ENCODE results near the gene TCTN2. TPM values are rescaled to one million over a fixed set of nuclear protein-coding genes. Genes with fewer than 3 reads are reported as not detected.

The TCTN2 gene
- 13.5 and 14.4 TPM in 2 replicates for total RNA-seq

DNA sequence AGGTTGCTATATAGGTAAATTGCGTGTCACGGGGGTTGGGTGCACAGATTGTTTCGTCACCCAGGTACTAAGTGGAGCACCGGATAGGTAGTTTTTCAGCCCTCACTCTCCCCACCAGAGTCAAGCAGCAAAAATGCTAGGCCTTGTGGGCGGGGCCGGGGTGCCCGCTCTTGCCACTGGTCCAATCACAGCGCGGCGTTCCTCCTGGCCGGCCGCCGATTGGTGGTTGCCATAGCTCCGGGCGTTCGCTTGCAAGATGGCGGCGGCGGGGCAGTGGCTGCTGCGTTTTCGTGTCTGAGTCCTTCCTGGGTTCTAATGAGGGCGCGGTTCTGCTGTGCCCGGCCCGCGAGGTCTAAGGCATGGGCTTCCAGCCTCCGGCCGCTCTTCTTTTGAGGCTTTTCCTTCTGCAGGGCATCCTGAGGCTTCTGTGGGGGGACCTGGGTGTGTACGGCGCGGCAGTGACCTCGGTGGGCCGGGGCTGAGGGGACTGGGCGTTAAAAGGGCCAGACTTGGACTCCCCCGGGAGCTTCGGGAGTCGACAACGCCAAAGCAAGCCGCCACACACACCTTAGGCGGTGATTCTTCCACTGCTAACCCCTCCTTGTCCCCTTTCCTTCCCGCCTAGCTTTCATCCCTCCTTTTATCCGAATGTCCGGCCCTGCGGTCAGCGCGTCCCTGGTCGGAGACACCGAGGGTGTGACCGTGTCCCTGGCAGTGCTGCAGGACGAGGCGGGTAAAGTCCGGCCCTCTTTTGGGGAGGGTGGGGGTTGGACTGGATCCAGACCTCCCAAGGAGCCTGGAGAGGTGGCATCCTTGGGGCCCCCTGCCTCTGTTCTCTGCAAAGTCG, at the start of gene TCTN2:
TSS of gene TCTN2 (plus strand) at position 232 of the 847 bp plus-strand sequence. CDS start at position 360, 128 bp downstream.

DNA sequence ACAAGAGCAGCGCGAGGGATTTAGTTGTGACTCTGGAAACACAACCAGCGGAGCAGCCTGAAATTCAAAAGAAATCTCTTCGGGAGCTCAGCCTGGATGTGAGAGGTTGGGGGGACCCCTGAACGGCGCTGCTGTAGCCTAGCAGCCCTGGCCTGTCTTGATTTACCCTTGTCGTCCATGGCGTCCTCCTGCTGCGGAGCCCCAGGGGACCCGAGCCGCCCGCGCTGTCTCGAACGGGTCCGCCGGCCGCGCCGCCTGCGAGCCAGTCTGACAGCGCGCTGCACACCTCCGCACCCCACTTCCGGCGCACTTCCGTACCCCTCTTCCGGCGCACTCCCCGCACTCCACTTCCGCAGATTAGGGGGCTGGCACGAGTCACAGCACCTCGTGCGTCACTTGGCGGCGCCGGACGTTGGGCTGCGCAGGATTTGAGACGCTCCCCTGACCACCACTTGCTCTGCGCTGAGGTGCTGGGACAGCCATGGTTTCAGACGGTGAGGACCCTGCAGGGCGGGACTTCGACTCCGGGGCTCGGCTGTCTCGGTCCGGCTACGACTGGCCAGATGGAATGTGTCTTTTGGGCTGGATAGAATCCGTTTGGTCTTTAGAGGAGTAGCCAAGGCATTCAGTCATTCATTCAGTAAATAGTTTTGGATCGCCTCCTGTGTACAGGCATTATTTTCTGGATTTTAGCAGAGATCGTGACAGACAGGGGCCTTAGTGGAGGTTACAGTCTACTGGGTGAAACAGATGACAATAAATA, 37.4 kb upstream of the TCTN2 start, which contains the start of the genes EIF2B1 and GTF2H3:
TSS of gene EIF2B1 (minus strand) at position 308 of the 763 bp plus-strand sequence. CDS start at position 179, 129 bp downstream.
TSS of gene GTF2H3 (plus strand) at position 451 of the 763 bp plus-strand sequence. CDS start at position 482, 31 bp downstream.

Other genes starting within 250 kb of the TCTN2 start
- gene RILPL2, start 234.4 kb upstream of the TCTN2 start, total RNA-seq = 7.3 and 8.1 TPM in 2 replicates
- 10.8 and 11.5 TPM in 2 replicates for gene SNRNP35, start 213.0 kb upstream of the TCTN2 start, total RNA-seq
- 13.8 and 16.1 TPM in 2 replicates for gene RILPL1, start 137.4 kb upstream of the TCTN2 start, total RNA-seq
- 252 and 307 TPM in 2 replicates for gene TMED2, start 86.6 kb upstream of the TCTN2 start, total RNA-seq
- 11.2 and 12.1 TPM in 2 replicates for gene DDX55, start 69.0 kb upstream of the TCTN2 start, total RNA-seq
- 79.6 and 90.7 TPM in 2 replicates for gene EIF2B1, start 37.4 kb upstream of the TCTN2 start, total RNA-seq
- gene GTF2H3, start 37.3 kb upstream of the TCTN2 start, total RNA-seq = 37.7 and 45.8 TPM in 2 replicates
- 8.9 and 13.8 TPM in 2 replicates for gene ATP6V0A2, start 41.2 kb downstream of the TCTN2 start, total RNA-seq
- under 0.01 TPM in 2 replicates for gene DNAH10, start 91.2 kb downstream of the TCTN2 start, total RNA-seq